ENCODE results near the gene NEGR1.

NEGR1 gene

GRCh38 chr1:71603044-71603776, 679.1 kb downstream of the NEGR1 start:
- no peak for DNase-seq

- DNase-seq = no peak
Measured at GRCh38 chr1:71600023-71600422, 682.3 kb downstream of the NEGR1 start.

GRCh38 chr1:71599306-71599705, 683.0 kb downstream of the NEGR1 start:
- DNase-seq = no peak

DNA sequence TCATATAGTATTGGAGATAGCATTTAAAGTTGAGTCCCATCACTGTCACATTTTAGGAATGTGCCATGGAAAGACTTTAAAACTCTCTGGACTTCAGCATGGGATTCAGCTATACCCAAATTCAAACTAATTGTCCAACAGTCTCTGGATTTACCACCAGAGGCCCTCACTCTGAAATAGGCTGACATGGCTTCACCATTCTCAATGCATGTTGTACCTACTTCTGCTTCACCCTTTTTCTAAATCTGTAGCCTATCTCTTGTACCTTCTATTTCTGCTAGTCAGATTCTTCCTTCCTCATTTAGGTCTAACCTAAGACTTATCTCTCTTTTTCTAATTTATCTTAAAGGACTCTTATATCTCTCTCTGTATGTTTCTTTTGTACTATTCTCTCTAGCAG, 688.8 kb downstream of the NEGR1 start:
- no peak for DNase-seq

GRCh38 chr1:71592646-71593274, 689.6 kb downstream of the NEGR1 start:
- DNase-seq = no peak

GRCh38 chr1:71589005-71589404, 693.3 kb downstream of the NEGR1 start:
- no peak for DNase-seq

GRCh38 chr1:71587961-71588360, 694.4 kb downstream of the NEGR1 start:
- DNase-seq = no peak

- DNase-seq = no peak
Measured at GRCh38 chr1:71586030-71586429, 696.3 kb downstream of the NEGR1 start.

DNA sequence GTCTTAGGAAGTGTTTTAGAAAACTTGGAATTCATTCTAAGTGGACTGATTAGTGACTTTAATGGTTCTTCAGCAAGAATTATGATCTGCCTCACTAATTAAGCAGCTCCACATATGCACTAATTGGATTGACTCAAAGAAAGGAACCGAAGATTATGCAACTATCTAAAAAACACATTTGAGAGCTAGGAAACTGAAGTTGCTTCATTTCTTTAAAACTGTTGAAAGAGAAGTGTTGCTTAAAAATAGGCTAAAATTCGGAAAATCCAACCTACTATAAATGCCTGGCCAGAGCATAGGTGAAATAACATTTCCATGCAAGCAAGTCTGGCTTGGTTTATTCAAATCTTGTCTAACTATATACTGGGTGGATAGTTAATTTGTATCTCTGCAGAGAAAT, 698.6 kb downstream of the NEGR1 start:
- peak; percentile 22 for DNase-seq

DNA sequence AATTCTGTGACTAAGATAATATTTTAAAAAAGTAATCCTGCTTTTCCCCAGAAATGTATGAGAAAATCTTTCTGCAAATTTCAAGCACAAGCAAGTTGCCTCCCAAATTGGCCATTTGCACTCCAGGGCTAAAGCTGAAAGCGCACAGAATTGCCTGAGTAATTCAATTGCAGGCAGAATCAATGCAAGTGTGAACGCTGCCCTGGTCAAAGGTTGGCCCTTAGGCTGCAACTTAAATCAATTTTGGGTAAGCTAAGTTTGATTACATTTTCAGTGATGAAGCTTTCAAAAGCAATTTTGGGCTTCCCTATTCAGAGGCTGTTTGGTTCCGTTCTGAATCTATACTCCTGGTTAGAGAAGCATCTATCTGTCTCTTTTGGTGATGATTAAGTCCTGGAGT, 699.7 kb downstream of the NEGR1 start:
- no peak for DNase-seq

GRCh38 chr1:71577451-71578131, 704.7 kb downstream of the NEGR1 start:
- DNase-seq = no peak

GRCh38 chr1:71572038-71572437, 710.3 kb downstream of the NEGR1 start:
- DNase-seq = no peak

DNA sequence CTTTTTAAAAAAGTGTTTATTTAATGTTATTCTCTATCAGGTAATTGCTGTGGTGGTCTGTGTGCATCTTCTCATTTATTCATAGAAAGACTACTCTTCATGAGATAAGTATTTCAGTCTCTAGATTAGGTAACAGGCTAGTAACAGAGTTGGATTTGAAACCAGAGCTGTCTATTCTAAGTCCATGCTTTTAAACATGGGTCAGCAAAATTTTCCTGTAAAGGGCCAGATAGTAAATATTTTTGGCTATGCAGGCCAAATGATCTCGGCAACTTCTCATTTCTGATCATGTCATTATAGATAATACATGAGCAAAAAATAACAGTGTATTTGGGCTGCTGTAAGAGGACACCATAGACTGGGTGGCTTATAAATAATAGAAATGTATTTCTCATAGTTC, 715.9 kb downstream of the NEGR1 start:
- no peak for DNase-seq

DNA sequence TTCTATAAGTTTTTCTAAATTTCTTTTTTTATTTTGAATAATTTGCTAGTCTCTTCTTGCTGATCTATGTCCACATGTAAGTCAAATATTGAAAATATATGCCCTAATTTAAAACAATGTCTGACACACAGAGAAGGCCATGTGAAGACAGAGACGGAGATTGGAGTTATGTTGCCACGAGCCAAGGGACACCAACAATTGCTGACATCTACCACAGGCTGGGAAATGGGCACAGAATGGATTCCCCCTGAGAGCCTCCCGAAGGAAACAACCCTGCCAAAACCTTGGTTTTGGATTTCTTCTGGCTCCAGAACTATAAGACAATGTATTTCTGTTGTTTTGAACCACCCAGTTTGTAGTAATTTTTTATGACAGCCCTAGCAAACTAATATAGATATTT, 716.5 kb downstream of the NEGR1 start:
- no peak for DNase-seq

DNA sequence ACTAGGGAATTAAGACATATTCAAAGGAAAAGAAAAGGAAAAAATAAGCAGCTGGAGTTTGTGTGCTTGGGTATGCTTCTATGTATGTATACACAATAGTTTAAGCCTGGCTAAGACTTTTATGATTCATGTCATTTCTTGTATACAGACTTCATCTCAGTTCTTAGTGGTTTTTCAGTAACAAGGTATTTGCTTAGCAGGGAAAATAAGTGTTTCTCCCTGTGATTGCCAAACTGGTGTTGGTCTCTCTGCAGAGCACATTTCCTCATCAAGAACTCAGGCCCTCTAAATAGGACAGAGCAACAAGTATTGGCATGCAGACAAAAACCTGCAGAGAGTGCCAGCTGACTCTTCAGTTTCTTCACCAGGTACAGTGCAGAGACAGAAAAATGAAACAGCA, 717.1 kb downstream of the NEGR1 start:
- DNase-seq = no peak

- DNase-seq = no peak
Measured at GRCh38 chr1:71562298-71562697, 720.0 kb downstream of the NEGR1 start.

DNA sequence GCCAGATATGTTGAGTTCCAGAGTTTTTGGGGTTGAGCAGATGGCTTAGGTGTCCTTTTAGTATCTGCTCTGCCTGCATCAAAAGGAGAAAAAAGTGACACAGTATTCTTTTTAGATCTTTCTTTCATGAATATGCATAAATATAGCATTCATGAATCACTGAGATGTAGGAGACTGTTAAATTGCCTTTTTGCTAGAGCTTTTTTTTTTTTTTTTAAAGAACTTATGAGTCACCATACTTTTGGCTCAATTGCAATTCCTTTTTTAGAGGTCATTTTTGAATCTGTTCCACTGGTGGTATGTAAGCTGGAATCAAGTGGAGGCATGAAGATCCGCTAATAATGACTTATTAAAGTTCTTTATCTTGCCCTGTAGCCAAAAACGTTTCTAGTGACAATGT, 720.6 kb downstream of the NEGR1 start:
- no peak for DNase-seq

DNA sequence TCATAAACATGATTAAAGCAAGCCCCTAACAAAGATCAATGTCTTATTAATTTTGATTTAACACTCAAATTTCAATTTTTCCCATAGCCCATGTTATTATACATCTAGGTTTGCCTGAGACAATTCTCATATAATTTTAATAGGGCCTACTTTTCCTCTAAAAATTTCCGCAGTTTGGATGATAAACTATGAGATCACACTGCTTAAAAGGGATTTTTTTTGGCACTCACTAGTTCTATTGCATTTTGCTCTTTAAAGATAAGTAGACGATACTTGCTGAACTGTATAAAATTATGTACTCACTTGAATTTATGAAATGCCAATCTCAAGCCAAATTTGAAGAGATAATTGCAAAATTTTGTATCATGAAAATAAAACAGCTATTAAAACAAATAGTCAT, 721.1 kb downstream of the NEGR1 start:
- DNase-seq = no peak

- no peak for DNase-seq
Measured at GRCh38 chr1:71559880-71560279, 722.5 kb downstream of the NEGR1 start.

DNA sequence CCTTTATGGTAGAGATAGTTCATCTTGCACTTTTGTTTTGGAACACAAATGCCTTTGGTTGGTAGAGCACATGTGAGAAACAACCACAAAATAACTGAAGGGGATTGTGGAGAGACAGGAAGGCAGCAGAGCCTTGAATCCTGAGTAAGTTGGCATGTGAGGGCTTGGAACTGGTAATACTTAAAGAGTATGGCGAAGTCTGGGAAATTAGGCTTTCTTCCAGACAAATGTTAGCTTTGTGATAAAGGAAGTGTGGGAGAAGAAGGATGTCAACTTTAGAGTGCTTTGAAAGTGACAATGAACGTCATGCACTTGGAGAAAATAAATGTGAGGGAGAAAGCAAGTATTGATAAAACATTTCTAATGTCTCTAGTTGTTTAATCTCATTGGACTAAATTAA, 725.2 kb downstream of the NEGR1 start:
- DNase-seq = no peak

DNA sequence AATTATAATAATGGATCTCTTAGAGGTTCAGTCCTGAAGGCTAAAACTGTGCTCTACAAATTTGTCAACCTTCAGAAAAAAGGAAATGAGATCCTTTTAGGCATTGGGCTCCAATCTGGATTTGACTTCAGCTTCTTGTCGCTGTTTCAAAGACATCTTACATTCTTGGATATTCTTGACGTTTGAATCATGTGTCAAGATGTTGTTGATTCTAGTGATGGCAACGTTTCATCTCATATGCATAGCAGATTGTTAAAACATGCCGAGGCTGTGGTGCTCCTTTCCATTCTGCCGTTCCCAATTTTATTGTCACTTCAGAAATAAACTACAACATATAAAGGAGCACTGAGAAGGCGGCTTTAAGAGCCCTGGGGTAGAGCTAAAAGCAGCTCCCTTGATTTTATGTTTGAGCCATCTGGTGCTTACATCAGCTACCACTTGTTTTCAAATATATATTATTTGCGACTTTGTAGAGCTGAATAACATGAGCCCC, 733.9 kb downstream of the NEGR1 start:
- no peak for DNase-seq

DNA sequence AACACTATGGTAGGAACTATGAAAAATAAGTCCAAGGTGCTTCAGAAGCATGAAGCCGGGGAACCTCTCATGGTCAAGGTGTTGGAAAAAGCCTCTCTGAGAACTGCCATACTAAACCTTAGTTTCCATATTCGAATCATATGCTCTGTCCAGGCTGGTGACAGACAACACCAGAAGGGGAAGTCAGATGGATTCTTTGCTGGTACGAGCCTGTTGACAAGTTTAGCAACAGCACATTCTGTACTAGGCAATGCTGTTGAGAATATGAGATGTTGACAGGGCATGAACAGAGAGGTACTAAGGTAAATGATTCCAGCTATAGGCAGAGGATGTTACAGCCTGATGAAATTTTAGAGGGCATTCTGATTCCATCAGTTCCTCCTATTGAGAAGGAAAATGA, 740.2 kb downstream of the NEGR1 start:
- no peak for DNase-seq

GRCh38 chr1:71533950-71534349, 748.4 kb downstream of the NEGR1 start:
- no peak for DNase-seq

DNA sequence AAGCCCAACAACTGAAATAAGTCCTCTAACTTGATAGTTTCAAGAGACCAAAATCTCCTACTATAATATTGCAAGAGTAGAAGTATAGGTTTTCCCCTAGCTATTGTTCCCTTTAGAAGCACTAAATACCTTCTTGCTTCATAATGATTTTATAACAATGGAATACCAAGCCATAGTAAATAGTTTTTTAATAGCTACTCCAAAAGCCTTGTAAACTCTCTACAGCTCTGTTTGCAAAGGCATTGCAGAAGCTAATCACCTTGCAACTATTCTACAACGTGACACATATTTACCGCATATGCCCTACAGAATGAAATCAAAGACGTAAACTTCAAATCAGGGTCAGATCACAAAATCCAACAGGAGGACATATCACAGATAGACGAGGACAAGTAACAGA, 750.0 kb downstream of the NEGR1 start:
- no peak for DNase-seq
